ENCODE results near the gene ADRA2C. TPM values are rescaled to one million over a fixed set of nuclear protein-coding genes. Genes with fewer than 3 reads are reported as not detected.

The ADRA2C gene
- polyA plus RNA-seq, 1 of the 3 experiments (the other 2 are of a cell fraction): 0.15 TPM

GRCh38 chr4:3760346-3760745, 5.8 kb upstream of the ADRA2C start:
- no peaks in the 10 kb centered on the region for H3F3A ChIP-seq (replicated peaks; ENCODE audit: insufficient read depth)
- CTCF ChIA-PET: interaction anchor here (2.3 to 3.9 kb wide), 2 partner anchors 11 to 120 kb away, joined by 5 to 17 read pairs; no protein-coding TSS in a partner anchor
- no peak overlapping the region for H3K4me3 ChIP-seq (ENCODE audit: low read depth in 2 of 2, low read length in 1 of 2)
- POLR2A ChIA-PET: no interaction called here
- no peaks in the 10 kb centered on the region for H4K20me1 ChIP-seq (ENCODE audit: insufficient read depth)
- H3K4me2 ChIP-seq: no peak overlapping the region
- no peak overlapping the region for H2AFZ ChIP-seq (ENCODE audit: low read depth)
- no peaks in the 10 kb centered on the region for H3K9me2 ChIP-seq
- no peaks in the 10 kb centered on the region for H3K9me3 ChIP-seq
- H3K27ac ChIP-seq (ENCODE audit: low read depth in 2 of 2, low read length in 1 of 2): no peak overlapping the region
- no peak for TF ChIP-seq TCF12 (IDR thresholded peaks at IDR 0.05)
- no peak for TF ChIP-seq MAX (IDR thresholded peaks at IDR 0.05; ENCODE audit: low read depth)
- TF ChIP-seq TAF1 (IDR thresholded peaks at IDR 0.05; ENCODE audit: borderline replicate concordance, low read depth, low read length): no peak
- TF ChIP-seq IRF3 (IDR thresholded peaks at IDR 0.05; ENCODE audit: low read depth, low read length): no peak
- TF ChIP-seq EP300 (IDR thresholded peaks at IDR 0.05; ENCODE audit: borderline replicate concordance in 1 of 2, low read depth in 1 of 2, low read length in 1 of 2): no peak
- no peak overlapping the region for H3K9ac ChIP-seq
- H3K4me1 ChIP-seq (ENCODE audit: control insufficient read depth in 1 of 2, insufficient read depth in 2 of 2, low read depth in 1 of 2, low read length in 1 of 2): peaks cover 0 to 6% of the 10 kb centered on the region in 2 experiments; a peak in 1 of 4 replicates
- H3K79me2 ChIP-seq (ENCODE audit: insufficient read depth): no peaks in the 10 kb centered on the region
- H3K27me3 ChIP-seq (ENCODE audit: insufficient read depth): no peaks in the 10 kb centered on the region
- no peaks in the 10 kb centered on the region for H3K36me3 ChIP-seq (replicated peaks in 1 of 2; ENCODE audit: control insufficient read depth in 1 of 2, insufficient read depth in 2 of 2, low read length in 1 of 2)
- WGBS (ENCODE audit: low lambda C conversion rate): 33% methylated on average over 1 of the region's 10 CpGs
- no peak for DNase-seq

GRCh38 chr4:3760841-3761240, 5.3 kb upstream of the ADRA2C start:
- DNase-seq: no peak
- H3K27me3 ChIP-seq (ENCODE audit: insufficient read depth): no peaks in the 10 kb centered on the region
- TF ChIP-seq RXRA (IDR thresholded peaks at IDR 0.05; ENCODE audit: borderline replicate concordance, low read depth) (no peak), ZBTB33 (IDR thresholded peaks at IDR 0.05; ENCODE audit: borderline replicate concordance, low read depth) (no peak), IRF3 (IDR thresholded peaks at IDR 0.05; ENCODE audit: low read depth, low read length) (no peak), EP300 (IDR thresholded peaks at IDR 0.05; ENCODE audit: borderline replicate concordance in 1 of 2, low read depth in 1 of 2, low read length in 1 of 2) (no peak), RFX5 (IDR thresholded peaks at IDR 0.05; ENCODE audit: low read length) (no peak), FOXM1 (IDR thresholded peaks at IDR 0.05; ENCODE audit: low read depth) (no peak), NFIC (IDR thresholded peaks at IDR 0.05; ENCODE audit: borderline replicate concordance) (no peak), MAX (IDR thresholded peaks at IDR 0.05; ENCODE audit: low read depth) (no peak), GABPA (IDR thresholded peaks at IDR 0.05; ENCODE audit: low read depth) (no peak), MXI1 (IDR thresholded peaks at IDR 0.05; ENCODE audit: low read depth, low read length) (no peak), FOXJ3 (CRISPR knock-in tag; IDR thresholded peaks at IDR 0.05) (no peak), ELF1 (IDR thresholded peaks at IDR 0.05) (no peak)
- H2AFZ ChIP-seq (ENCODE audit: low read depth): no peak overlapping the region
- no peaks in the 10 kb centered on the region for H4K20me1 ChIP-seq (ENCODE audit: insufficient read depth)
- H3K9me3 ChIP-seq: no peaks in the 10 kb centered on the region
- H3K79me2 ChIP-seq (ENCODE audit: insufficient read depth): no peaks in the 10 kb centered on the region
- H3K4me1 ChIP-seq (ENCODE audit: control insufficient read depth in 1 of 2, insufficient read depth in 2 of 2, low read depth in 1 of 2, low read length in 1 of 2): peaks cover 0 to 7% of the 10 kb centered on the region in 2 experiments; a peak in 1 of 4 replicates
- H3K27ac ChIP-seq (ENCODE audit: low read depth in 2 of 2, low read length in 1 of 2): no peak overlapping the region
- no peak overlapping the region for H3K9ac ChIP-seq
- no peak overlapping the region for H3K4me3 ChIP-seq (ENCODE audit: low read depth in 2 of 2, low read length in 1 of 2)
- H3K9me2 ChIP-seq: no peaks in the 10 kb centered on the region
- WGBS (ENCODE audit: low lambda C conversion rate): 63% methylated on average over 5 of the region's 5 CpGs
- POLR2A ChIA-PET: no interaction called here
- no peaks in the 10 kb centered on the region for H3K36me3 ChIP-seq (replicated peaks in 1 of 2; ENCODE audit: control insufficient read depth in 1 of 2, insufficient read depth in 2 of 2, low read length in 1 of 2)
- CTCF ChIA-PET: interaction anchor here (2.3 to 3.9 kb wide), 2 partner anchors 12 to 120 kb away, joined by 5 to 17 read pairs; no protein-coding TSS in a partner anchor
- no peaks in the 10 kb centered on the region for H3F3A ChIP-seq (replicated peaks; ENCODE audit: insufficient read depth)
- H3K4me2 ChIP-seq: no peak overlapping the region
